ENCODE results near the gene HOXA4. TPM values are rescaled to one million over a fixed set of nuclear protein-coding genes. Genes with fewer than 3 reads are reported as not detected.

HOXA4 gene
- total RNA-seq, 1 experiment from 2014 or later: 1.0 TPM

DNA sequence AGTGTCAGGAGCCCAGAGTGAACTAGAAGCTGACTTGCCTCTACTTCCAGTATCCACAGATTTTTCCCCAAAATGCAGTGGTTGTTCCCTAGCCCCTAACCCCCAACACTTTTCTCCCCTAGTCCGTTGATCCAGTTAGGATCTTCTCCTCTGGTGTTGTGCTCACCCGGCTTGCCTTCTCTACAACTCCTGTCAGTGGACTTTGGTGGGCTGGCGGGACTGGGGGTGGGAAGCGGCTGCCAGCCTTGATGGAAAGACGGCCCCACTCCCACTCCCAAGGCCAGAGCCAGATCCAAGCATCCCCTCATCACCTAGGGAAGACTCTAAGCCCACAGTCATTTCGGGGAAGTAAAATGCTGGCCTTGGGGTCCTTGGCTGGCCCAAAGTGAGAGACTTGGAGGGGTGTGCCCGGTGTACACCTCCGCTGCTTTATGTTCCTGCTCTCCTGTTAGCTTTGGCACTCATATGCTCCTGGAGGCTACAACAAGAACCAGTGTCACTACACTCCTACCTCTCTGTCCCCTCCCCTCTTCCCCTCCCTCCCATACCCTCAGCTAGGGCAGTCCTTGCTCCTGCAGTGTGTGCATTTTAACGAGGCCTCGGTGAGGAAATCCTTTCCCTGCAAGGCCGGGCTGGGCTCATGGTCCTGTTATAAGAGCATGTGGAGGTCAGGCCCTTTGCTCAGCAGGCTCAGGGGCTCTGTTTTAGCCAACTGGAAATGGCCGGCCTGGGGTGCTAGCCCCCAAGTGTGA is 44.5 kb upstream of the HOXA4 start:
- Mint-ChIP-seq H3K4me1 (ENCODE audit: low read depth, unreplicated experiment) (peaks cover 35% of the 10 kb centered on the region), H3K27me3 (ENCODE audit: unreplicated experiment) (no peaks in the 10 kb centered on the region), H3K36me3 (ENCODE audit: insufficient read depth, unreplicated experiment) (peaks cover 31% of the 10 kb centered on the region), H3K4me3 (ENCODE audit: low read depth, unreplicated experiment) (peak overlapping the region; percentile 72), H3K27ac (ENCODE audit: unreplicated experiment) (peak overlapping the region; percentile 3), H3K9me3 (ENCODE audit: low read depth, unreplicated experiment) (no peaks in the 10 kb centered on the region)
- no peak for TF ChIP-seq CTCF (IDR thresholded peaks at IDR 0.05; ENCODE audit: unreplicated experiment)
- DNase-seq: no peak
- no TSS peak for BruUV-seq (replicated peaks)
- CTCF ChIA-PET: no interaction called here
- intact Hi-C loops (cut with micrococcal nuclease; ENCODE audit: unreplicated experiment): no loop called here

GRCh38 chr7:27173956-27174873 is 43.7 kb upstream of the HOXA4 start, which contains the start of gene HOXA10:
Gene HOXA10, minus strand, starts transcription at chr7:27174320. Its CDS starts 14 bp downstream, at chr7:27174306.
- Mint-ChIP-seq H3K27me3 (ENCODE audit: unreplicated experiment) (no peaks in the 10 kb centered on the region), H3K36me3 (ENCODE audit: insufficient read depth, unreplicated experiment) (peaks cover 39% of the 10 kb centered on the region), H3K27ac (ENCODE audit: unreplicated experiment) (peak within 1 kb of the TSS; percentile 3), H3K4me1 (ENCODE audit: low read depth, unreplicated experiment) (peaks cover 29% of the 10 kb centered on the region), H3K4me3 (ENCODE audit: low read depth, unreplicated experiment) (peak within 1 kb of the TSS; percentile 72), H3K9me3 (ENCODE audit: low read depth, unreplicated experiment) (no peaks in the 10 kb centered on the region)
- no peak for TF ChIP-seq CTCF (IDR thresholded peaks at IDR 0.05; ENCODE audit: unreplicated experiment)
- no TSS peak for BruUV-seq (replicated peaks)
- intact Hi-C loops (cut with micrococcal nuclease; ENCODE audit: unreplicated experiment): no loop called here
- CTCF ChIA-PET: interaction anchor here (0.7 to 2.1 kb wide), 2 partner anchors 24 to 616 kb away, joined by 3 to 8 read pairs; no protein-coding TSS in a partner anchor
- no peak for DNase-seq

DNA sequence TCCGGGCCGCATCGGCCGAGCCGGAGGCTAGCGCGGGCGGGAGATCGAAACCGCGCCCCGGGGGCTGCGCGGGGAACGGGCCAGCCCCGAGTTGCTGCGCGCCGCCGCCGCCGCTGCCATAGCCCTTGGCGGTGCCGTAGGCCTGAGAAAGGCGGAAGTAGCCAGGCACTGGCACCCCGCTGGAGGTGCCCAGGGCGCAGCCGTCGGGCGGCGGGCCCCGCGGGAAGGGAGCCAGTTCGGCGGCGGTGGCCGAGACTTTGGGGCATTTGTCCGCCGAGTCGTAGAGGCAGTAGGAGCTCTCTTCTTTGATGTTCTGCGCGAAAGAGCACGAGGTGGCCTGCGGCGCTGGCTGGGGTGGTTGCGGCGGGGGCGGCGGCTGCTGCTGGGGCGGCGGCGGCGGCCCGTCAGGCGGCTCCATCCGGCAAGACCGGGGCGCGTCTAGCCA is 43.0 kb upstream of the HOXA4 start:
- CTCF ChIA-PET: interaction anchor here (0.7 to 2.1 kb wide), 2 partner anchors 23 to 616 kb away, joined by 3 to 8 read pairs; no protein-coding TSS in a partner anchor
- Mint-ChIP-seq H3K4me1 (ENCODE audit: low read depth, unreplicated experiment) (peaks cover 34% of the 10 kb centered on the region), H3K27me3 (ENCODE audit: unreplicated experiment) (no peaks in the 10 kb centered on the region), H3K9me3 (ENCODE audit: low read depth, unreplicated experiment) (no peaks in the 10 kb centered on the region), H3K27ac (ENCODE audit: unreplicated experiment) (no peak overlapping the region), H3K4me3 (ENCODE audit: low read depth, unreplicated experiment) (peak overlapping the region; percentile 72), H3K36me3 (ENCODE audit: insufficient read depth, unreplicated experiment) (peaks cover 44% of the 10 kb centered on the region)
- TF ChIP-seq CTCF (IDR thresholded peaks at IDR 0.05; ENCODE audit: unreplicated experiment): no peak
- no TSS peak for BruUV-seq (replicated peaks)
- intact Hi-C loops (cut with micrococcal nuclease; ENCODE audit: unreplicated experiment): no loop called here
- DNase-seq: peak; percentile 73

- H3K9me3 Mint-ChIP-seq (ENCODE audit: low read depth, unreplicated experiment): no peaks in the 10 kb centered on the region
- CTCF ChIA-PET: interaction anchor here (2.1 kb wide), 1 partner anchor 22 kb away, joined by 8 read pairs; no protein-coding TSS in a partner anchor
- H3K4me3 Mint-ChIP-seq (ENCODE audit: low read depth, unreplicated experiment): peak overlapping the region; percentile 72
- BruUV-seq (replicated peaks): no TSS peak
- TF ChIP-seq CTCF (IDR thresholded peaks at IDR 0.05; ENCODE audit: unreplicated experiment): no peak
- H3K27me3 Mint-ChIP-seq (ENCODE audit: unreplicated experiment): no peaks in the 10 kb centered on the region
- peaks cover 44% of the 10 kb centered on the region for H3K36me3 Mint-ChIP-seq (ENCODE audit: insufficient read depth, unreplicated experiment)
- peak; percentile 52 for DNase-seq
- H3K27ac Mint-ChIP-seq (ENCODE audit: unreplicated experiment): peak overlapping the region; percentile 22
- peaks cover 37% of the 10 kb centered on the region for H3K4me1 Mint-ChIP-seq (ENCODE audit: low read depth, unreplicated experiment)
- intact Hi-C loops (cut with micrococcal nuclease; ENCODE audit: unreplicated experiment): no loop called here
Measured at GRCh38 chr7:27172823-27173510, 42.4 kb upstream of the HOXA4 start.
